Stimulated activated CD4-positive, alpha-beta T cell treated with anti-CD3 and anti-CD28 coated beads, Interleukin-1b, Interleukin-23, amount 100 ng/mL, for 48 hours (primary cell): ENCODE results near the gene PLCD3.

Experiments used
- DNase-seq: peaks from one replicate; pipeline ENCODE4 v3.0.0-alpha.2; 2020

The PLCD3 gene

DNA sequence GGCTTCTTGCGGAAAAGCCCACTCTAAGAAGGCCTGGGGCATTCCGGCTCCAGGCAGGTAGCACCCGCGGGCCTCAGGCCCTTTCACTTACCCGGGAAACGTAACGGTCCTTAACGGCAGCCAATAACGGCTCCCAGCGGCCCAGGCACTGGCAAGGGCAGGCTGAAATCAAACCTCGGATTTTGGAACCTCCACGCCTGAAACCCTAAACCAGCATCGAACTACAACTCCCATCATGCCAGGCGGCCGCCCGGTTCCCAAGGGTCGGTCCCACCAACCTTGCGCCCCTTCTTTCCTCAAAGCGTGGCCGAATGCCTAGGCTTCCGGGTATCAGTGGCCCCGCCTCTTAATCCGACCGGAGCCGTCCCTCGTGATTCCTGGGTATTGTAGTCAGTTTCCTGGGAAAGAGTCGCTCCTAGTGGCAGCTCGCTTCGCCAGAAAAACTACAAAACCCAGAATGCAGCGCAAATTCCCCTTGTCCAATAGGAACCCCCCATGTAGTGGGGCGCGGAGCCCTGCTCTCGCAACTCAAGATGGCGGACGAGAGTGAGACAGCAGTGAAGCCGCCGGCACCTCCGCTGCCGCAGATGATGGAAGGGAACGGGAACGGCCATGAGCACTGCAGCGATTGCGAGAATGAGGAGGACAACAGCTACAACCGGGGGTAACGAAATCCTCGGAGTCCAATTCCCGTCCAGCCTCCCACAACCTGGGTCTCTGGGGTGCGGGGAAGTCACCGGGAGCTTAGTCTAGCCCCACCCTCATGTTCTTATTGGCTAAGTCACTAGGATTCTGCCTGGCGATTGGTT, 71.3 kb downstream of the PLCD3 start, which contains the start of gene NMT1:
Gene NMT1, plus strand, starts transcription at position 521 of the 809 bp plus-strand sequence. Its CDS starts 13 bp downstream, at position 534.
- peak; percentile 99 for DNase-seq

DNA sequence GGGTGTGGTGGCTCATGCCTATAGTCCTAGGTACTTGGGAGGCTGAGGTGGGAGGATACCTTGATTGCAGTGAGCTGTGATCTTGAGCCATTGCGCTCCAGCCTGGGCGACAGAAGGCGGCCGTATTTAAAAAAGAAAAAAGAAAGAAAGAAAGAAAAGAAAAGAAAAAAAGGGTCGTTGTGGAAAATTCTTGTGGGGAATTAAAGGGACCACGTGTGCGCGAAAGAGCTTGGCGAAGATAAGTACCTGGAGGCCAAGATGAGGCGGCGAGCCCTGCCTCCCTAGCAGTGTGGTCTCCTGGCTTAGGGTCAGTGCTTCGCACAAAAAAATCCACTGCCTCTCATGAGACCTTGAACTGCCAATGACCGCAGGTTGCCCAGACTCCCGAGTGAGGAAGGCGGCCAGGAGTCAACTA, 71.9 kb downstream of the PLCD3 start:
- DNase-seq: no peak
